ENCODE measurements around the gene TIMP2. TPM values are rescaled to one million over a fixed set of nuclear protein-coding genes. Genes with fewer than 3 reads are reported as not detected.

Gene TIMP2
- total and polyA plus RNA-seq, 8 donors = 20.9 to 100.0 (median 47.2) TPM

GRCh38 chr17:78888941-78889518 lies 36.2 kb downstream of the TIMP2 start:
- Histone ChIP-seq H3K4me1 (peaks cover 27 to 96% (median 55%) of the 10 kb centered on the region in 4 donors), H3K9me3 (no peaks in the 10 kb centered on the region), H3K4me3 (no peak overlapping the region), H3K36me3 (peaks cover 0 to 3% (median 0%) of the 10 kb centered on the region in 4 donors), H3K27me3 (no peaks in the 10 kb centered on the region), H3K27ac (peak overlapping the region in 3 of 5 donors; percentile 56 to 77 (median 66))
- intact Hi-C loops (cut with DNase I; ENCODE audit: low total_unique reads) = no loop called here
- 67 to 81% (median 72%) methylated on average over 10 of the region's 10 CpGs for WGBS, 5 donors
- no peak for TF ChIP-seq POLR2AphosphoS5 (IDR thresholded peaks at IDR 0.05)
- no peak for TF ChIP-seq POLR2A (IDR thresholded peaks at IDR 0.05)
- TF ChIP-seq CTCF (IDR thresholded peaks at IDR 0.05) = no peak
- TF ChIP-seq EP300 (IDR thresholded peaks at IDR 0.05) = no peak
- no peak for DNase-seq

GRCh38 chr17:78886954-78887353 lies 38.2 kb downstream of the TIMP2 start:
- 90 to 96% (median 95%) methylated on average over 12 of the region's 12 CpGs for WGBS, 5 donors
- peaks cover 42 to 96% (median 62%) of the 10 kb centered on the region in 4 donors for H3K4me1 ChIP-seq
- H3K27ac ChIP-seq = no peak overlapping the region

GRCh38 chr17:78885956-78886355 lies 39.2 kb downstream of the TIMP2 start:
- 76 to 100% (median 86%) methylated on average over 1 to 8 of the region's 8 CpGs for WGBS, 5 donors
- Histone ChIP-seq H3K27ac (peak overlapping the region in 4 of 5 donors; percentile 91 to 95 (median 93)), H3K36me3 (peaks cover 0 to 3% (median 0%) of the 10 kb centered on the region in 4 donors), H3K9me3 (no peaks in the 10 kb centered on the region), H3K27me3 (no peaks in the 10 kb centered on the region), H3K4me1 (peaks cover 35 to 96% (median 62%) of the 10 kb centered on the region in 4 donors), H3K4me3 (no peak overlapping the region)
- intact Hi-C loops (cut with DNase I; ENCODE audit: low total_unique reads) = no loop called here
- TF ChIP-seq CTCF (IDR thresholded peaks at IDR 0.05) (no peak), POLR2A (IDR thresholded peaks at IDR 0.05) (no peak), POLR2AphosphoS5 (IDR thresholded peaks at IDR 0.05) (no peak)
- no peak for DNase-seq

More at GRCh38 chr17:78886954-78887353, 38.2 kb downstream of the TIMP2 start:
- no peaks in the 10 kb centered on the region for H3K9me3 ChIP-seq
- DNase-seq = no peak
- intact Hi-C loops (cut with DNase I; ENCODE audit: low total_unique reads) = no loop called here
- no peaks in the 10 kb centered on the region for H3K27me3 ChIP-seq
- H3K4me3 ChIP-seq = no peak overlapping the region
- TF ChIP-seq POLR2A (IDR thresholded peaks at IDR 0.05) = no peak
- no peak for TF ChIP-seq POLR2AphosphoS5 (IDR thresholded peaks at IDR 0.05)
- no peak for TF ChIP-seq CTCF (IDR thresholded peaks at IDR 0.05)
- TF ChIP-seq EP300 (IDR thresholded peaks at IDR 0.05) = no peak
- peaks cover 0 to 3% (median 0%) of the 10 kb centered on the region in 4 donors for H3K36me3 ChIP-seq

- H3K4me1 ChIP-seq = peaks cover 33 to 96% (median 66%) of the 10 kb centered on the region in 4 donors
- WGBS, 5 donors = 82 to 95% (median 93%) methylated on average over 24 of the region's 24 CpGs
- H3K4me3 ChIP-seq = no peak overlapping the region
- peaks cover 0 to 3% (median 0%) of the 10 kb centered on the region in 4 donors for H3K36me3 ChIP-seq
- DNase-seq = no peak
- TF ChIP-seq POLR2A (IDR thresholded peaks at IDR 0.05) = no peak
- TF ChIP-seq POLR2AphosphoS5 (IDR thresholded peaks at IDR 0.05) = no peak
- no peak for TF ChIP-seq CTCF (IDR thresholded peaks at IDR 0.05)
- no peak for TF ChIP-seq EP300 (IDR thresholded peaks at IDR 0.05)
- peak overlapping the region in 4 of 5 donors; percentile 91 to 95 (median 93) for H3K27ac ChIP-seq
- H3K27me3 ChIP-seq = no peaks in the 10 kb centered on the region
- intact Hi-C loops (cut with DNase I; ENCODE audit: low total_unique reads) = no loop called here
- no peaks in the 10 kb centered on the region for H3K9me3 ChIP-seq
These were observed 40.1 kb downstream of the TIMP2 start for GRCh38 chr17:78884876-78885667.
